Adrenal gland (tissue), 5 donors: ENCODE measurements around the gene SCAMP1.

Experiments used
- POLR2A ChIP-seq, 2 donors: fragments of 450-650 bp; IDR thresholded peaks; one replicate each; pipeline ENCODE4 v1.6.1; 2017; ENCODE audit warnings: antibody characterized with exemption in 2 of 2, mild to moderate bottlenecking in 2 of 2, moderate library complexity in 1 of 2
- TF ChIP-seq, protein P1 (sequence below), 6 experiments: fragments of 450-650 bp in 4 of 6; fragments of 200-600 bp in 2 of 6; sonication (generic) in 1 of 6; IDR thresholded peaks; 1 replicate in 5 of 6; 2 replicates in 1 of 6; pipeline versions ENCODE4 v1.5.1 to v1.8.0; 2016 to 2021; ENCODE audit warnings: antibody characterized with exemption in 6 of 6, mild to moderate bottlenecking in 2 of 6, moderate library complexity in 1 of 6
- donor health status: DM: no; HTN: no; CAD: no.

DNA sequence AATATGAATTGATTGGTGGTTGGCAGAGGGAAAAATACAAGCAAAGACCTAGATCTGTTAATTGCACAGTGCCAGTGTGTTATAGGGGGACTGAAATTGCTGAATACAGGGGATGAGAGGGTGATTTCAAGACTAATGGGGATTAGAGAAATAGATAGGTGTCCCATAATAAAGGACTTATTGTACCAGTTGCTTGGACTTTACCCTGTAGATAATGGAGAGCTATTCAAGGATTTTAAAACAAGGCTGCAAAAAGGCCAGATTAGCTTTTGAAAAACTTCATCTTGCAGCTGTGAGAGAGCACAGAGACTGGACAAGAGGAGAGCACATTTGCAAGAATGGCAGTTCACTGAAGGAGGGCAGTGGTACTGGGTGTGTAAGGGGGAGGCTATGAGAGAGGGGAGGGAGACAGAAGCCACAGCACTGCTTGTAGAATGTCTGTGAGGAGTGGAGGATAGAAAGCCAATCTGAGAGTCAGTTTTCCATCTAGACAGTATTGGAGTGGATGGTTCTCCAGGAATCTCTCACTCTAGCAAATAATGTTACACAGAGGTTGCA lies 28.8 kb upstream of the SCAMP1 start:
- TF ChIP-seq POLR2A (IDR thresholded peaks at IDR 0.05): no peak
- TF ChIP-seq, protein P1, sequence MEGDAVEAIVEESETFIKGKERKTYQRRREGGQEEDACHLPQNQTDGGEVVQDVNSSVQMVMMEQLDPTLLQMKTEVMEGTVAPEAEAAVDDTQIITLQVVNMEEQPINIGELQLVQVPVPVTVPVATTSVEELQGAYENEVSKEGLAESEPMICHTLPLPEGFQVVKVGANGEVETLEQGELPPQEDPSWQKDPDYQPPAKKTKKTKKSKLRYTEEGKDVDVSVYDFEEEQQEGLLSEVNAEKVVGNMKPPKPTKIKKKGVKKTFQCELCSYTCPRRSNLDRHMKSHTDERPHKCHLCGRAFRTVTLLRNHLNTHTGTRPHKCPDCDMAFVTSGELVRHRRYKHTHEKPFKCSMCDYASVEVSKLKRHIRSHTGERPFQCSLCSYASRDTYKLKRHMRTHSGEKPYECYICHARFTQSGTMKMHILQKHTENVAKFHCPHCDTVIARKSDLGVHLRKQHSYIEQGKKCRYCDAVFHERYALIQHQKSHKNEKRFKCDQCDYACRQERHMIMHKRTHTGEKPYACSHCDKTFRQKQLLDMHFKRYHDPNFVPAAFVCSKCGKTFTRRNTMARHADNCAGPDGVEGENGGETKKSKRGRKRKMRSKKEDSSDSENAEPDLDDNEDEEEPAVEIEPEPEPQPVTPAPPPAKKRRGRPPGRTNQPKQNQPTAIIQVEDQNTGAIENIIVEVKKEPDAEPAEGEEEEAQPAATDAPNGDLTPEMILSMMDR (IDR thresholded peaks at IDR 0.05): no peak
